A673 (cell line): ENCODE measurements around the gene CTRL. TPM values are rescaled to one million over a fixed set of nuclear protein-coding genes. Genes with fewer than 3 reads are reported as not detected.

Experiments used
- BruUV-seq: library from RNA; stranded (reverse); fragments of 400-500 nt; replicated peaks from 2 replicates; lab custom pipeline; 2021; lab: Mats Ljungman, UMichigan
- CTCF ChIA-PET: fragments of 300-600 bp; sonication (Branson Sonifier 250); formaldehyde crosslinking; loops from one replicate; lab custom pipeline; 2022; ENCODE audit warnings: antibody characterized with exemption; lab: Charles Lee
- POLR2A ChIA-PET: fragments of 300-600 bp; sonication (Branson Sonifier 250); formaldehyde crosslinking; loops from one replicate; lab custom pipeline; 2022; ENCODE audit warnings: antibody characterized with exemption; ENCODE audit not compliant: low non-redundant PET; lab: Charles Lee
- DNase-seq: peaks from one replicate; pipeline ENCODE4 v3.0.0-alpha.2; 2015; ENCODE audit warnings: low spot score
- H3K27ac ChIP-seq: fragments of 200-600 bp; sonication (generic); 2 replicates; pipeline ENCODE4 v1.5.1; 2016; ENCODE audit warnings: mixed run types, low read depth, mild to moderate bottlenecking, mixed read lengths, antibody characterized with exemption, low read length; ENCODE audit not compliant: poor library complexity, severe bottlenecking
- H3K27me3 ChIP-seq: fragments of 200-600 bp; sonication (generic); replicated peaks from 2 replicates; pipeline ENCODE4 v1.6.1; 2017; ENCODE audit warnings: mixed run types, low read depth, mild to moderate bottlenecking, mixed read lengths, antibody characterized with exemption, low read length; ENCODE audit not compliant: insufficient read depth, poor library complexity
- H3K36me3 ChIP-seq: fragments of 200-600 bp; sonication (generic); 2 replicates; pipeline ENCODE4 v1.6.1; 2016; ENCODE audit warnings: mixed run types, mild to moderate bottlenecking, mixed read lengths, antibody characterized with exemption, low read length; ENCODE audit not compliant: insufficient read depth, poor library complexity, severe bottlenecking
- H3K4me1 ChIP-seq: fragments of 200-600 bp; sonication (generic); 2 replicates; pipeline ENCODE4 v1.6.1; 2017; ENCODE audit warnings: mixed run types, mild to moderate bottlenecking, mixed read lengths, antibody characterized with exemption, low read length; ENCODE audit not compliant: insufficient read depth, poor library complexity, severe bottlenecking
- H3K4me3 ChIP-seq: fragments of 200-600 bp; sonication (generic); 2 replicates; pipeline ENCODE4 v1.5.1; 2016; ENCODE audit warnings: low read depth, mixed run types, mild to moderate bottlenecking, mixed read lengths, low read length; ENCODE audit not compliant: poor library complexity, severe bottlenecking
- H3K9me3 ChIP-seq: fragments of 200-600 bp; sonication (generic); 2 replicates; pipeline ENCODE4 v1.6.1; 2016; ENCODE audit warnings: mixed run types, low read depth, mild to moderate bottlenecking, mixed read lengths, antibody characterized with exemption, low read length; ENCODE audit not compliant: poor library complexity, severe bottlenecking
- EZH2 ChIP-seq: fragments of 200-600 bp; sonication (generic); IDR thresholded peaks from 2 replicates; pipeline ENCODE4 v1.6.1; 2017; ENCODE audit warnings: borderline replicate concordance, low read depth, mild to moderate bottlenecking, mixed read lengths, antibody characterized with exemption, low read length; ENCODE audit not compliant: poor library complexity, severe bottlenecking
- intact Hi-C: fragments of 100-400 bp; cut with micrococcal nuclease; formaldehyde crosslinking; loops from one replicate; pipeline ENCODE4 v1.10.0; 2022; ENCODE audit not compliant: unreplicated experiment
- total RNA-seq: library from RNA; stranded (reverse); gene quantifications from 2 replicates; pipeline ENCODE4 v1.2.3, GENCODE V29; 2021
- TF ChIP-seq, protein P1 (sequence below): fragments of 300-800, 200-600 bp; sonication (generic); conservative IDR thresholded peaks from 2 replicates; pipeline ENCODE4 v1.5.1; 2017; ENCODE audit warnings: low read depth, mild to moderate bottlenecking, antibody characterized with exemption, low read length, moderate library complexity, mixed read lengths

The CTRL gene
- total RNA-seq, 1 experiment from 2014 or later = 2.9 TPM

DNA sequence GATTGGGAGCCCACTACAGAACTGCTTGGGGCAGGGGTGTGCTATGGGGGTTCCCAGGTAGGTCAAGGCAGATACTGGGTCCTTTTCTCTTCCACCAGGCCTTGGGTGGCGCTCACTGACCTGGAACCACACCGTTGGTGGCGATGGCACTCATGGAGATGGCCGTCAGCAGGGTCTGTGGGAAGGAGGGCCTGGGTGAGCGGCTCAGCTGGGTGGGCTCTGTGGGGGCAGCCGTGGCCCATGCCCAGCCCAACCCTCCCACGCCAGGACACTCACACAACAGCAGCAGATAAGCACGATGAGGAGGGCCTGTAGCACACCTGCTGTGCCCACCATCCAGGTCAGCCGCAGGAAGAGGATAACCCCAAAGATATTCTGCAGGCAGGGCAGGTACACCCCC is 26.0 kb upstream of the CTRL start:
- Histone ChIP-seq H3K4me1 (no peaks in the 10 kb centered on the region), H3K9me3 (no peaks in the 10 kb centered on the region), H3K27ac (no peak overlapping the region), H3K27me3 (no peaks in the 10 kb centered on the region), H3K36me3 (peaks cover 25% of the 10 kb centered on the region), H3K4me3 (no peak overlapping the region)
- ChIA-PET CTCF (no interaction called here), POLR2A (no interaction called here)
- TF ChIP-seq, protein P1, sequence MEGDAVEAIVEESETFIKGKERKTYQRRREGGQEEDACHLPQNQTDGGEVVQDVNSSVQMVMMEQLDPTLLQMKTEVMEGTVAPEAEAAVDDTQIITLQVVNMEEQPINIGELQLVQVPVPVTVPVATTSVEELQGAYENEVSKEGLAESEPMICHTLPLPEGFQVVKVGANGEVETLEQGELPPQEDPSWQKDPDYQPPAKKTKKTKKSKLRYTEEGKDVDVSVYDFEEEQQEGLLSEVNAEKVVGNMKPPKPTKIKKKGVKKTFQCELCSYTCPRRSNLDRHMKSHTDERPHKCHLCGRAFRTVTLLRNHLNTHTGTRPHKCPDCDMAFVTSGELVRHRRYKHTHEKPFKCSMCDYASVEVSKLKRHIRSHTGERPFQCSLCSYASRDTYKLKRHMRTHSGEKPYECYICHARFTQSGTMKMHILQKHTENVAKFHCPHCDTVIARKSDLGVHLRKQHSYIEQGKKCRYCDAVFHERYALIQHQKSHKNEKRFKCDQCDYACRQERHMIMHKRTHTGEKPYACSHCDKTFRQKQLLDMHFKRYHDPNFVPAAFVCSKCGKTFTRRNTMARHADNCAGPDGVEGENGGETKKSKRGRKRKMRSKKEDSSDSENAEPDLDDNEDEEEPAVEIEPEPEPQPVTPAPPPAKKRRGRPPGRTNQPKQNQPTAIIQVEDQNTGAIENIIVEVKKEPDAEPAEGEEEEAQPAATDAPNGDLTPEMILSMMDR = no peak
- TF ChIP-seq EZH2 = no peak
- intact Hi-C loops = no loop called here
- BruUV-seq = no TSS peak
- DNase-seq = no peak

DNA sequence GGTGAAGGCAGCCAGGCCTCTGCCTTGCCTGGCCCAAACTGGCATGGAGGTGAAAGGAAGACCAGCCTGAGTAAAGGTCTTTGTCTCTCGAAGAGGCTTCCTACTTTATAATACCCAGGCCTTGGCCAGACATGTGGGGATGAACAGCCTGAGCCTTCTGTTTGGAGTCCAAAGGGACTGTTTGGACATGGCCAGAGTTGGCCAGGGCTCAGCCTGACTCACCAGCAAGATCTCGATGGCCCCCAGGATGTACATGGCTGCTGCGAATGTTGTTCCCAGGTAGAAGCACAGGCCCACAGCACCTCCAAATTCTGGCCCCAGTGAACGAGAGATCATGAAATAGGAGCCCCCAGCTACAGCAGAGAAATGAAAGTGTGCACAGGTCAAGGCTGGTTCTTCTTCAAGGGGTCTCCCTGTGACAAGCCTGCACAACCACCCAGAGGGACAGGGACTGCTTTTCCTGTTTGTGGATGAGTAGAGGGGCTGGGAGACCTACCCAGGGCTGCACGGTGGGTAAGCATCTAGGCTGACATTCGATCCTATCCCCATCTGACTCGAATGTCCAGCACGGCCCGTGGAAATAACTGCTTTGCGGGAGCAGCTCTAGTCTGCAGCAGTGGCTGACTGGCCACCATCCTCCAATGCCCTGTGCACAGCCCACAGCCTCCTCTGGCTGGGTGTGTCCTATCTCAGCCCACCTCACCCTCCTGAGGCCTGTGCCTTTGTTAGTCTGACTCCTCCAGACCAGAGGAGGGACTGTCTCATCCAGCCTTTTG is 22.9 kb upstream of the CTRL start:
- Histone ChIP-seq H3K9me3 (no peaks in the 10 kb centered on the region), H3K27ac (no peak overlapping the region), H3K4me3 (no peak overlapping the region), H3K36me3 (peaks cover 27% of the 10 kb centered on the region), H3K27me3 (no peaks in the 10 kb centered on the region), H3K4me1 (no peaks in the 10 kb centered on the region)
- no TSS peak for BruUV-seq
- DNase-seq = no peak
- no peak for TF ChIP-seq EZH2
- TF ChIP-seq, protein P1 = no peak
- CTCF ChIA-PET = interaction anchor here (0.6 kb wide), 1 partner anchor 139 kb away, joined by 9 read pairs; no protein-coding TSS in a partner anchor
- intact Hi-C loops = no loop called here
- POLR2A ChIA-PET = interaction anchor here (0.6 kb wide), 2 partner anchors 8 to 122 kb away, joined by 3 to 5 read pairs; no protein-coding TSS in a partner anchor

GRCh38 chr16:67953641-67954375 is 22.1 kb upstream of the CTRL start:
- BruUV-seq = no TSS peak
- H3K4me3 ChIP-seq = no peak overlapping the region
- no peak for DNase-seq
- H3K27me3 ChIP-seq = no peaks in the 10 kb centered on the region
- no peak overlapping the region for H3K27ac ChIP-seq
- intact Hi-C loops = no loop called here
- H3K4me1 ChIP-seq = no peaks in the 10 kb centered on the region
- ChIA-PET CTCF (no interaction called here), POLR2A (no interaction called here)
- peaks cover 24% of the 10 kb centered on the region for H3K36me3 ChIP-seq
- no peak for TF ChIP-seq EZH2
- TF ChIP-seq, protein P1 = no peak
- H3K9me3 ChIP-seq = no peaks in the 10 kb centered on the region
